Measurements from ENCODE around the gene PDIA2.

The PDIA2 gene

GRCh38 chr16:249431-249830, 33.5 kb upstream of the PDIA2 start:
- TF ChIP-seq CREB1 (IDR thresholded peaks at IDR 0.05; ENCODE audit: low read depth) (no peak), EP300 (IDR thresholded peaks at IDR 0.05; ENCODE audit: borderline replicate concordance) (no peak), YY1 (IDR thresholded peaks at IDR 0.05; ENCODE audit: low read depth) (no peak), REST (IDR thresholded peaks at IDR 0.05; ENCODE audit: low read depth) (no peak), EGR1 (IDR thresholded peaks at IDR 0.05) (no peak), ZBTB7A (IDR thresholded peaks at IDR 0.05; ENCODE audit: low read depth) (no peak), RAD21 (IDR thresholded peaks at IDR 0.05; ENCODE audit: low read depth) (no peak), TAF1 (IDR thresholded peaks at IDR 0.05; ENCODE audit: low read depth) (no peak), TCF12 (IDR thresholded peaks at IDR 0.05; ENCODE audit: low read depth) (no peak), USF1 (IDR thresholded peaks at IDR 0.05) (no peak), FOXM1 (IDR thresholded peaks at IDR 0.05; ENCODE audit: borderline replicate concordance, low read depth) (no peak), TEAD4 (IDR thresholded peaks at IDR 0.05) (no peak)

- TF ChIP-seq NFIC (IDR thresholded peaks at IDR 0.05) = no peak
- no peak for TF ChIP-seq TCF12 (IDR thresholded peaks at IDR 0.05; ENCODE audit: low read depth)
- no peak for TF ChIP-seq TAF1 (IDR thresholded peaks at IDR 0.05; ENCODE audit: low read depth)
- no peak for TF ChIP-seq TEAD4 (IDR thresholded peaks at IDR 0.05)
- no peak for TF ChIP-seq USF1 (IDR thresholded peaks at IDR 0.05)
- no peak for TF ChIP-seq REST (IDR thresholded peaks at IDR 0.05; ENCODE audit: low read depth)
- TF ChIP-seq EP300 (IDR thresholded peaks at IDR 0.05; ENCODE audit: borderline replicate concordance) = no peak
- TF ChIP-seq ZBTB7A (IDR thresholded peaks at IDR 0.05; ENCODE audit: low read depth) = no peak
- no peak for TF ChIP-seq EGR1 (IDR thresholded peaks at IDR 0.05)
- TF ChIP-seq RAD21 (IDR thresholded peaks at IDR 0.05; ENCODE audit: low read depth) = no peak
- no peak for TF ChIP-seq FOXM1 (IDR thresholded peaks at IDR 0.05; ENCODE audit: borderline replicate concordance, low read depth)
Observed at GRCh38 chr16:252366-253337, 30.3 kb upstream of the PDIA2 start.

GRCh38 chr16:253833-254232, 29.1 kb upstream of the PDIA2 start:
- no peak for TF ChIP-seq YY1 (IDR thresholded peaks at IDR 0.05; ENCODE audit: low read depth)

- TF ChIP-seq CEBPB (IDR thresholded peaks at IDR 0.05) (no peak), FOXM1 (IDR thresholded peaks at IDR 0.05; ENCODE audit: borderline replicate concordance, low read depth) (no peak), TCF12 (IDR thresholded peaks at IDR 0.05; ENCODE audit: low read depth) (no peak), USF1 (IDR thresholded peaks at IDR 0.05) (no peak), YY1 (IDR thresholded peaks at IDR 0.05; ENCODE audit: low read depth) (no peak), ZBTB7A (IDR thresholded peaks at IDR 0.05; ENCODE audit: low read depth) (no peak), RAD21 (IDR thresholded peaks at IDR 0.05; ENCODE audit: low read depth) (no peak), TAF1 (IDR thresholded peaks at IDR 0.05; ENCODE audit: low read depth) (no peak), CREB1 (IDR thresholded peaks at IDR 0.05; ENCODE audit: low read depth) (no peak), MAX (IDR thresholded peaks at IDR 0.05) (no peak), REST (IDR thresholded peaks at IDR 0.05; ENCODE audit: low read depth) (no peak)
Observed at GRCh38 chr16:254461-254860, 28.5 kb upstream of the PDIA2 start.
